GM20000 (cell line): ENCODE measurements around the gene TDO2.

Experiments used
- DNase-seq: peaks from one replicate; pipeline ENCODE4 v3.0.0; 2012; ENCODE audit warnings: low spot score
- TF ChIP-seq, protein P1 (sequence below): IDR thresholded peaks from 2 replicates; pipeline ENCODE4 v1.5.1; 2012; ENCODE audit warnings: mild to moderate bottlenecking, control low read depth; ENCODE audit errors: extremely low read depth, missing control alignments

Gene TDO2

DNA sequence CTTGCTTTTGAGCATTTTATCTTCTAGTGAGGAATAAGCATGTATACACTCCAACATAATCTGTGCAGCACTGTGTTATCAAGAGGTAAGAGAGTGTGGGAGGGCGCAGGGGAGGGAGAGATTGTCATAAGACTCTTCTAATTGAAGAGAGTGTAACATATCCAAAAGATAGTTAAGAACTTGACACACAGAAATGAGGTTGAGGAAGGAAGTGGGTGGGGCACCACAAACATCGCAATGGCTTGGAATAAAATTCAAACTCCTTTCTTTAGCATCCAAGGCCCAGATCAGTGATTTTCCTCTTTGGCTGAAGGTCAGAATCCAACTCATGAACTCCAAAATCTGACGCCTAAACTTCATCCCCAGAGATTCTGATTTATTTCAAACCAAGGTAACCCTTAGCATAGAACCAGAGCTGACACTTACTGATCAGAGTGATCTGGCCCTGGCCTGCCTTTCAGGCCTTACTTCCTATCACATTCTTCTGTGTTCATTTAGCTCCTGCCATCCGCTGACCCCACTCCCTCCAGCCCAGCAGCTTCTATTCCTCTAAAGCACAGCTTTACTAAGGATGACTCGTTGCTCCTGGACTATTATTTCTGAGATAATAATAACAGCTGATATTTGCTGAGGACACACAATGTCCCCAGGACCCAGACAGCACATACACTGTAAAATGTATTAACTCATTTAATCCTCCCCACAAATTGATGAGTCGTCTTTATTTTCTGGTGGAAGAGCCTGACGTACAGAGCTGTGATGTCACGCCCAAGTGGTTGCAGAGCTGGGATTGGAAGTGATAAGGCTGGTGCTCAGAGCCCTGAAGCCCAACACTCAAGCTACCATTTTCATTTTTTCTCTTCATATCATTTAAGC, 60.8 kb downstream of the TDO2 start:
- DNase-seq = no peak
- TF ChIP-seq, protein P1, sequence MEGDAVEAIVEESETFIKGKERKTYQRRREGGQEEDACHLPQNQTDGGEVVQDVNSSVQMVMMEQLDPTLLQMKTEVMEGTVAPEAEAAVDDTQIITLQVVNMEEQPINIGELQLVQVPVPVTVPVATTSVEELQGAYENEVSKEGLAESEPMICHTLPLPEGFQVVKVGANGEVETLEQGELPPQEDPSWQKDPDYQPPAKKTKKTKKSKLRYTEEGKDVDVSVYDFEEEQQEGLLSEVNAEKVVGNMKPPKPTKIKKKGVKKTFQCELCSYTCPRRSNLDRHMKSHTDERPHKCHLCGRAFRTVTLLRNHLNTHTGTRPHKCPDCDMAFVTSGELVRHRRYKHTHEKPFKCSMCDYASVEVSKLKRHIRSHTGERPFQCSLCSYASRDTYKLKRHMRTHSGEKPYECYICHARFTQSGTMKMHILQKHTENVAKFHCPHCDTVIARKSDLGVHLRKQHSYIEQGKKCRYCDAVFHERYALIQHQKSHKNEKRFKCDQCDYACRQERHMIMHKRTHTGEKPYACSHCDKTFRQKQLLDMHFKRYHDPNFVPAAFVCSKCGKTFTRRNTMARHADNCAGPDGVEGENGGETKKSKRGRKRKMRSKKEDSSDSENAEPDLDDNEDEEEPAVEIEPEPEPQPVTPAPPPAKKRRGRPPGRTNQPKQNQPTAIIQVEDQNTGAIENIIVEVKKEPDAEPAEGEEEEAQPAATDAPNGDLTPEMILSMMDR = no peak

DNA sequence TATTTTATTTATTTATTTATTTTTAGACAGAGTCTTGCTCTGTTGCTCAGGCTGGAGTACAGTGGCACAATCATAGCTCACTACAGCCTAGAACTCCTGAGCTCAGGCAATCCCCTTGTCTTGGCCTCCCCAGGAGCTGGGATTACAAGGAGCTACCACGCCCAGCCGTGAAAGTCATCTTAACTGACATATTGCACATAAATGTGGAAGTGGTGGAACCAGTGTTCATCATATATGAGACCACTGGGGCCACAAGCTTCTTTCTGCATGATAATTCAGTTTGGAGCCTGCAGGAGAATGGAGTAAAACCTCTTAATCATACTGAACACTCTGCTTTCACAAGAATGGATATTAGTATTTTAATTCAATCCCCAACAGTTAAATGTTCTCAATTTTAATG, 62.7 kb downstream of the TDO2 start:
- TF ChIP-seq, protein P1 = no peak
- no peak for DNase-seq

DNA sequence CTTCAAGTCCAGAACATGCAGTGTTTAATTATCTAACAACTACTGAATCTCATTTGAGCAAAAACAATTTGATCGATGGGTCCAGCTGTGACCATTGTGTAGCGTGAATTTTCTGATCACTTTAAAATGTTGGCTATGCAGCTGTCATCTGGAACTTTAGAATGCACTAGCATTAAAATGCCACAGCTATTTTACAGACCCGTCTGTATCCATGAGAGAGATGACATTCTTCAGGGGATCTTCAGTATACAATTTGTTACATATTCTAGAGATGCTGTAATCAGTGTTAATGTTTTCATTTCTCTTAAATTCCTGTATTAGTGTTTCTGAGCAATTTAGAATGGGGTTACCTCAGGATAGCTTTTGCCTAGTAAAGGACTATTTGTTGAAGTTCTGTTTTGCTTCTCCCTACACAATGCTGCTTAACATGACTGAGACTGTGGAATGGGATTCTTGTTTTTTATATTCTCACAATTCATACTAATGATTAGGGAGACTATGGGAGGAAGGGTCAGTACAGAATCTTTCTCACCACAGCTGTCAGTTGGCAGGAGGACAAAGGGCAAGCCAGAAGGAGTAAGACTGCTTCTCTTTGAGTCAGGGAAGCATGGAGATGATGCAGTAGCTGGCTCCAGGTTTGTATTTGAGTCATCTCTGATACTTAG, 63.4 kb downstream of the TDO2 start:
- no peak for DNase-seq
- TF ChIP-seq, protein P1 = no peak
